GM12891 (cell line): ENCODE results near the gene SLC39A13.

Experiments
- DNase-seq: peaks from one replicate; pipeline ENCODE4 v3.0.0; 2011; ENCODE audit warnings: low spot score; ENCODE audit not compliant: insufficient read length
- FAIRE-seq: peaks from 2 replicates; lab custom pipeline; 2011; peaks lifted over from hg19 to GRCh38; lab: Jason Lieb, UNC
- PAX5 ChIP-seq: IDR thresholded peaks from 2 replicates; pipeline ENCODE4 v1.6.1; 2011; ENCODE audit warnings: low read length, moderate library complexity, mild to moderate bottlenecking; ENCODE audit not compliant: insufficient read depth, severe bottlenecking
- POLR2A ChIP-seq: IDR thresholded peaks from 2 replicates; pipeline ENCODE4 v1.6.1; 2011; ENCODE audit warnings: low read depth, low read length, control low read depth
- POLR2AphosphoS5 ChIP-seq: IDR thresholded peaks from 2 replicates; pipeline ENCODE4 v1.6.1; 2011; ENCODE audit warnings: low read depth, low read length, control low read depth
- POU2F2 ChIP-seq: IDR thresholded peaks from 2 replicates; pipeline ENCODE4 v1.6.1; 2011; ENCODE audit warnings: low read depth, mild to moderate bottlenecking, control low read depth, low read length, moderate library complexity
- SPI1 ChIP-seq: IDR thresholded peaks from 2 replicates; pipeline ENCODE4 v1.6.1; 2011; ENCODE audit warnings: low read depth, low read length, control low read depth
- TAF1 ChIP-seq: IDR thresholded peaks from 2 replicates; pipeline ENCODE4 v1.6.1; 2011; ENCODE audit warnings: low read depth, low read length, control low read depth

The SLC39A13 gene

GRCh38 chr11:47398011-47398410 lies 10.4 kb upstream of the SLC39A13 start:
- TF ChIP-seq PAX5 (no peak), SPI1 (no peak), TAF1 (no peak)
- DNase-seq = no peak
- no peak for FAIRE-seq

- DNase-seq (no peak), FAIRE-seq (no peak)
- no peak for TF ChIP-seq PAX5
- TF ChIP-seq SPI1 = no peak
- no peak for TF ChIP-seq TAF1
- TF ChIP-seq POU2F2 = no peak
- TF ChIP-seq POLR2A = no peak
- TF ChIP-seq POLR2AphosphoS5 = no peak
These were observed 9.8 kb upstream of the SLC39A13 start for GRCh38 chr11:47398551-47398950.

GRCh38 chr11:47399860-47400767 lies 8.3 kb upstream of the SLC39A13 start:
- TF ChIP-seq PAX5 (peak; percentile 45), POU2F2 (no peak)
- FAIRE-seq = peak; percentile 33
- peak; percentile 67 for DNase-seq

- no peak for TF ChIP-seq PAX5
- TF ChIP-seq POLR2A = no peak
- TF ChIP-seq TAF1 = no peak
- peak; percentile 59; the same call in 1 of the 2 replicates for TF ChIP-seq POU2F2
- TF ChIP-seq POLR2AphosphoS5 = no peak
- no peak for TF ChIP-seq SPI1
- FAIRE-seq = peak; percentile 87
- DNase-seq = no peak
These were observed 7.6 kb upstream of the SLC39A13 start for GRCh38 chr11:47400768-47401279.

GRCh38 chr11:47403135-47403534 lies 5.3 kb upstream of the SLC39A13 start:
- DNase-seq = no peak
- TF ChIP-seq TAF1 (no peak), POLR2AphosphoS5 (no peak), POLR2A (no peak), SPI1 (no peak), POU2F2 (no peak), PAX5 (no peak)
- no peak for FAIRE-seq

- no peak for TF ChIP-seq TAF1
- no peak for TF ChIP-seq POLR2AphosphoS5
- no peak for TF ChIP-seq POLR2A
- TF ChIP-seq POU2F2 = no peak
- TF ChIP-seq PAX5 = no peak
- TF ChIP-seq SPI1 = no peak
- DNase-seq (no peak), FAIRE-seq (no peak)
These were observed 4.8 kb upstream of the SLC39A13 start for GRCh38 chr11:47403571-47403970.

GRCh38 chr11:47406896-47407745 lies 1.3 kb upstream of the SLC39A13 start:
- FAIRE-seq (peak; percentile 76), DNase-seq (no peak)
- TF ChIP-seq POU2F2 (peak; percentile 85), POLR2A (no peak), SPI1 (no peak), POLR2AphosphoS5 (no peak), PAX5 (no peak)

GRCh38 chr11:47408598-47409439 lies 429 bp downstream of the SLC39A13 start:
- TF ChIP-seq POLR2A (no peak), SPI1 (no peak), POU2F2 (no peak), PAX5 (no peak), TAF1 (no peak), POLR2AphosphoS5 (no peak)
- FAIRE-seq = no peak
- no peak for DNase-seq
